ENCODE measurements around the gene TUBE1. TPM values are rescaled to one million over a fixed set of nuclear protein-coding genes. Genes with fewer than 3 reads are reported as not detected.

Gene TUBE1
- total RNA-seq, 1 experiment from 2014 or later = 11.6 TPM

GRCh38 chr6:112041535-112041934, 45.7 kb downstream of the TUBE1 start:
- no peak for TF ChIP-seq CTCF (conservative IDR thresholded peaks at IDR 0.05)

More at GRCh38 chr6:112041535-112041934, 45.7 kb downstream of the TUBE1 start:
- Mint-ChIP-seq H3K9me3 (peaks cover 0 to 2% of the 10 kb centered on the region in 2 experiments; a peak in 2 of 5 replicates), H3K36me3 (ENCODE audit: insufficient read depth in 1 of 3, low read depth in 3 of 3) (peaks cover 0 to under 1% (median 0%) of the 10 kb centered on the region in 3 experiments; a peak in 3 of 7 replicates), H3K4me1 (peaks cover 0 to 3% of the 10 kb centered on the region in 2 experiments; a peak in 2 of 4 replicates), H3K27ac (no peak overlapping the region; a peak in 1 of 7 replicates), H3K27me3 (ENCODE audit: low read depth) (no peaks in the 10 kb centered on the region; the same call in 1 of the 2 replicates), H3K4me3 (no peak overlapping the region)
- Histone ChIP-seq H3K4ac (ENCODE audit: low read depth, low read length) (no peak overlapping the region), H3K4me2 (ENCODE audit: insufficient read depth, insufficient read length, low read length) (no peak overlapping the region), H3K4me1 (ENCODE audit: insufficient read depth, low read length) (peaks cover 4% of the 10 kb centered on the region; the same call in 1 of the 2 replicates), H4K5ac (ENCODE audit: insufficient read length, low read depth, low read length) (no peak overlapping the region), H2AFZ (ENCODE audit: low read length) (no peak overlapping the region), H3T11ph (ENCODE audit: low read length) (no peak overlapping the region), H2BK5ac (ENCODE audit: insufficient read length, low read length) (no peak overlapping the region), H4K20me1 (ENCODE audit: control insufficient read depth, insufficient read depth, insufficient read length) (no peaks in the 10 kb centered on the region), H3K9me3 (ENCODE audit: control insufficient read depth, low read depth, low read length) (no peaks in the 10 kb centered on the region), H4K8ac (replicated peaks; ENCODE audit: insufficient read length, low read depth, low read length) (no peak overlapping the region), H3K18ac (ENCODE audit: insufficient read length, low read depth, low read length) (no peak overlapping the region), H2AK5ac (ENCODE audit: insufficient read length, low read length) (no peak overlapping the region), H2BK15ac (ENCODE audit: low read depth, low read length) (no peak overlapping the region), H2BK12ac (ENCODE audit: insufficient read length, low read depth, low read length) (no peak overlapping the region), H3K27me3 (ENCODE audit: insufficient read depth, low read length) (no peaks in the 10 kb centered on the region), H3K27ac (ENCODE audit: insufficient read length, low read depth, low read length) (no peak overlapping the region), H3K56ac (ENCODE audit: insufficient read length, low read depth, low read length) (no peak overlapping the region), H2BK20ac (ENCODE audit: low read depth, low read length, poor library complexity, severe bottlenecking) (no peak overlapping the region), H3K79me2 (ENCODE audit: insufficient read depth, low read length) (no peaks in the 10 kb centered on the region), H3K9ac (ENCODE audit: extremely low read depth, insufficient read length, low read length) (no peak overlapping the region), H3K23ac (ENCODE audit: insufficient read length, low read depth, low read length) (no peak overlapping the region), H3K14ac (ENCODE audit: insufficient read depth, low read length) (no peak overlapping the region), H4K91ac (ENCODE audit: insufficient read length, low read depth, low read length) (no peak overlapping the region), H3K23me2 (ENCODE audit: insufficient read length, low read depth, low read length, poor library complexity, severe bottlenecking) (no peaks in the 10 kb centered on the region), H3K79me1 (ENCODE audit: insufficient read depth, low read depth, low read length, poor library complexity, severe bottlenecking) (no peaks in the 10 kb centered on the region), H2BK120ac (ENCODE audit: low read depth, low read length, poor library complexity, severe bottlenecking) (no peak overlapping the region)
- no CpG with 5 or more reads among the region's 3 CpGs for WGBS (ENCODE audit: extremely low coverage, insufficient read length, low lambda C conversion rate)
- no peak for DNase-seq

Measured in H9 (cell line).